Suppressor macrophage (primary cell): ENCODE data around the gene PLAAT2.
"Not testable (repeated sequence)": the region's sequence is repeated elsewhere in the genome, so short reads cannot be mapped to it uniquely, and the experiment has no call there.

Experiments
- DNase-seq, 4 experiments: peaks; one replicate each; pipeline ENCODE4 v3.0.0-alpha.2; 2020 to 2022
- total RNA-seq, 17 experiments: gene quantifications; one replicate each; lab custom pipeline; 2026; ENCODE audit warnings: mixed read lengths in 6 of 17, inconsistent platforms in 3 of 17; lab: John Stamatoyannopoulos, UW

PLAAT2 gene
- 0 to 0.33 (median 0) reads per million in 17 experiments for total RNA-seq

DNA sequence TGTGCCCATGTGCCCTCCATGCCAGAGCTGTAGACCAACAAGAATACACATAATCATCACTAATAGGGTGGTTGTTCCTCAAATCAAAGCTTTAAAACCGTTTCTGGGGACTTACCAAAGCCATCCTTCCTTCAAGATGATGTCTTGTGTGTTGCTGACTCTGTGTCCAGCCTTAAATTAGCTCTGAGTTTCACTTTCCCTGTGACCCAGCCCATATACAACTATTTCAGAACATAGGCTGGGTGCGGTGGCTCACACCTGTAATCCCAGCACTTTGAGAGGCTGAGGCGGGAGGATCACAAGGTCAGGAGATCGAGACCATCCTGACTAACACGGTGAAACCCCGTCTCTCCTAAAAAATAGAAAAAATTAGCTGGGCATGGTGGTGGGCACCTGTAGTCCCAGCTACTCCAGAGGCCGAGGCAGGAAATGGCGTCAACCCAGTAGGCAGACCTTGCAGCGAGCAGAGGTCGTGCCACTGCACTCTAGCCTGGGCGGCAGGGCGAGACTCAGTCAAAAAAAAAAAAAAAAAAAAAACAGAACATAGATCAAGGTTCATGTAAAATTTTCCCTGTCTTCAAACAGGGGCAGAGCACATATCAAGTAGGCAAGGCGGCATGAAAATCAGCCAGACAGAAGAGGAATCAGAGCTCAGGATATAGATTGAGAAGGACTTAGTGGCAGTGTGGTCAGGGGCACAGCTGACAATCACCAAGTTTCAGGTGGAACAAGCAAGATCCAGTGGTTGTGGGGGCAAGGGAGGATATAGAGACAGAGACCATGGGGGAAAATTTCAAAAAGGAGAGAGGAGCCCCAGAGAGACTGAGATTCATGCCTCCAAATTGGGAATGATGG is at the start of gene PLAAT2:
TSS of gene PLAAT2 (minus strand) at position 179 of the 855 bp plus-strand sequence. CDS start at position 124, 55 bp downstream.
- DNase-seq, result no peak

DNA sequence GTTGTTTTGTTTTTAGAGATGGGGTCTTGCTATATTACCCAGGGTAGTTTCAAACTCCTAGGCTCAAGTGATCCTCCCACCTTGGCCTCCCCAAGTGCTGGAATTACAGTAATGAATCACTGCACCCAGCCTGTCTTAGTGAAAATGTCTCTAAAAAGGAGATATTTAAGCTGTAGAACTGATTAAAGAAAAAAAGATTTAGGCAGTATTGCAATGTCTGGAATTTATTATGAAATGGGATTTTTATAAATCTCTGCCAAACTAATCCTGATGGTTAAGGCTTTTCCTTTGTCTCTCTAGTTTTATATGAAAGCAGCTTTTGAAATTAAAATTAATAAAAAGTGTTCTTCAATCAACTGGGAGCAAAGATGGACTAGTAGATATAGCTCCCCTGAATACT is 49.0 kb upstream of the PLAAT2 start:
- DNase-seq, result no peak

DNA sequence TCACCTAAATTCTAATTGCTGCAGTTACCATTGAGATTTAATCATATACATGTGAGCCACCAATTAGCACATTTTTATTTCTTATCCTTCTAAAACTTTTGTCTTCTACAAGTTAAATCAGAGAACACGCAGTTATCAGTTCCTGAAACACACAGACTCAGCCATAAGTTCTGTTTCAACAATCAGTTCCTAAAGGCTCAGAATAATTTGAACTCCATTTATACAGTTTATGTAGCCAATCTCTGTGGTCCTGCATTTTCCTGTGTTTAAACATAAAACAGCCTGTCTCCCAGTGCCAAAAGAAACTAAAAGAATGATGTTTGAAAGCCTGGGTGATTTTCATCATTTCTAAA is 48.2 kb upstream of the PLAAT2 start:
- no peak for DNase-seq

- peak; percentile 19 to 51 (median 32) for DNase-seq
Measured at GRCh38 chr11:63610604-63611394, 47.6 kb upstream of the PLAAT2 start.

DNA sequence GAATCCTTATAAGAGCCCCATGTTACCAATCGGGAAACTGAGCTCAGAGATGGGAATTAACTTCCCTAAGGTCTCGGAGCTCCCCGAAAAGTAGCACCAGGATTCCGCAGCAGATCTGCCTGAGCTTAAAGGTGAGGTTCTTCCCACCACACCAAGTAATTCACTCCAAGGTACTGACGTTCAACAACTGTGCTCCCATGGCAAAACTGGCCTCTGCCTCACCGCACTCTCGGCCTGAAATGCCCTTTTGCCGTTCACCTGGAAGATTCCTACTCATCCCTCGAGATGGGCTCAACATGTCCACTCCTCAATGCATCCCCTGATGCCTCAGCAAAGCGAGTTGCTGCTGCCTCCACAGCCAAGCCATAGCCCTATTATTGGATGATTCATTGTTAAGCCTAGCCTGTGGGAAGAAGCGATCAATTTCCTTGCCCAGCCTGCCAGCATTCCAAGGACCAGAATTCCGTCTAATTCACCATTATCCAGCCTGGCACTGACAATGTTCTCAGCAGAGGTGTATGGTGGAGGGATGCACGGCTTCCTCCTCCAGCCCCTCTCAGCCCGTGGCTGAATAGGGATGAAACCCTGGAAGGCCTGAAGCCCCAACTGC is 46.9 kb upstream of the PLAAT2 start:
- DNase-seq, result no peak

- DNase-seq, result no peak
Measured at GRCh38 chr11:63609536-63609935, 46.4 kb upstream of the PLAAT2 start.

GRCh38 chr11:63608353-63609345 is 45.5 kb upstream of the PLAAT2 start:
- DNase-seq, result no peak

DNA sequence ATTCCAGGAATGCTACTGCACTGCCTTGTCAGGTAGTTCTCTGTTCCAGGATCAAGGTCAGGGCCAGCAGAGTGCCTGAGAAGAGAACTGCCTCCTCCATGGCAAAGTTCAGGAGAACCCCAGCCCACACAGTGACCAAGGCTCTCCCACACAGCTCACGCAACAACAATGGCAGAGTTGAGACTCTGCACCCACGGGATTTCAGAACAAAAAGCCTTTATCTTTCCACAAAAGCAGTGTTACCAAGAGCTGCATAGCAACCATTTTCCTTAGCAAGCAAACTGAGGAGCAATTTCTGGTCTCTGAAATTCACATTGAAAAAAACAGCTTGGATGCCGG is 40.0 kb upstream of the PLAAT2 start:
- peak; percentile 68 to 84 (median 81) for DNase-seq

DNA sequence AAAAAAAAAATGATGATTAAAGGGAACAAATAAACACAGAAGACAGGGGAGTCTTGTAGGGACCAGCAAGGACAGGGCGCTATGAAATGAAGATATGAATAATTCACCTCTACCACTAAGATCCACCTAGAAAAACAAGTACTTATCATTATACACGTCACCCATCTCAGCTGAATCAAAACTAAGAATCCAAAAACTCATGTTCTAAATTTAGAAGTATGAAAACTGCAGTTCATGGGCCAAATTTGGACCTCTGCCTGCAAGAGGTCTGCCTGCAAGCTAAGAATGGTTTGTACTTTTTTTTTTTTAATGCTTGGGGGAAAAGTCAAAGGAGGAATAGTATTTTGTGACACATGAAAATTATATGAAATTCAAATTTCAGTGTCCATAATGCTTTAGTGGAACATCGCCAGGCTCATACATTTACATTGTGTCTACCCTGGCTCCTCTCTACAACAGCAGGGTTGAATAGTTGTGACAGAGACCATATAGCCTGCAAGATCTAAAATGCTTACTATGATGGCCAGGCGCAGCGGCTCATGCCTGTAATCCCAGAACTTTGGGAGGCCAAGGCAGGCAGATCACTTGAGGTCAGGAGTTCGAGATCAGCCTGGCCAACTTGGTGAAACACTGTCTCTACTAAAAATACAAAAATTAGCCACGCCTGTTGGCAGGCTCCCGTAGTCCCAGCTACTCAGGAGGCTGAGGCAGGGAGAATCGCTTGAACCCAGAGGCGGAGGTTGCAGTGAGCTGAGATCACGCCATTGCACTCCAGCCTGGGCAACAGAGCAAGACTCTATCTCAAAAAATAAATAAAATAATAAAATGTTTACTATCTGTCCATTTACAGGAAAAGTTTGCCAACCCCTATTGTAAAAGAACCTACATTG is 39.4 kb upstream of the PLAAT2 start:
- not testable (repeated sequence) for DNase-seq

DNA sequence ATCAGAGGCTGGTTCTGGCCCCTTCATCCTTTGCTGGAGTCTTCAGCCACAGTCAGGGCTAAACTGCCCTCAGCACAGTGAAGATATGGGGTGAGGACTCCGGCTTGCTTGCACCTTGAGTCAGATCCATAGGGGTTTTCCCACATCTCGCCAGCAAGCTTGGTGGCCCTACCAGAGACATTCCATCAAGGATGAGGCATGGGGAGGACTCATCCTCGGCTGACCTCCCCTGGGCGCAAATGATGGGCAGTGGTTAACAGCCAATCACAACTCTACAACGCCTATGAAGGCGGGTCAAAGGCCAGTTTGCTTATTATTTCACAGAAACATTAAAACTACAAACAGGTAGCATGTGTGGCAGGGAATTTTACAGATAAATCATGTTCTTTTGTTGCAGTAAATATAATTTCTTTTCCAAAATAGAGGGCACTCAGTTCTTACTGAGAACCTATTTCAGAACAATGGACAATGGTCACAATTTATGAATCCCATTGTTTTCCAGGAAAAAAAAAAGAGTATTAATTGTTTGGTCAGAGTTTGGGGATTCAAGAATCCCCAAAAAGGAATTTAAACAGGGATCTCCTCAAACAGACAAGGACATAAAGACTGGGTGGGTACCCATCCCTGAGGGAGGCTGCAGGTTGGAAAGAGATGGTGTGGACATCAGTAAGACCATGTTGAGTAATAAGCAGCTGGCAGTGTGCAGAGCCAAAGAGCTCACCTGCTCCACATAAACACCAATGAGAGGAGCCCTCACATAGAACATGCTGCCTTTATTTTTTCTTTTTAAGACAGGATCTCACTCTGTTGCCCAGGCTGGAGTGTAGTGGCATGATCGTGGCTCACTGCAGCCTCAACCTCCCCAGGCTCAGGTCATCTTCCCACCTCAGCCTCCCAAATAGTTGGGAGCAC is 36.3 kb upstream of the PLAAT2 start:
- no peak for DNase-seq

GRCh38 chr11:63598556-63598955 is 35.4 kb upstream of the PLAAT2 start:
- DNase-seq, result no peak

GRCh38 chr11:63595296-63595695 is 32.1 kb upstream of the PLAAT2 start:
- DNase-seq, result peak; percentile 26 to 59 (median 49)

- peak; percentile 51 to 73 (median 64) for DNase-seq
Measured at GRCh38 chr11:63592975-63593395, 29.8 kb upstream of the PLAAT2 start.

DNA sequence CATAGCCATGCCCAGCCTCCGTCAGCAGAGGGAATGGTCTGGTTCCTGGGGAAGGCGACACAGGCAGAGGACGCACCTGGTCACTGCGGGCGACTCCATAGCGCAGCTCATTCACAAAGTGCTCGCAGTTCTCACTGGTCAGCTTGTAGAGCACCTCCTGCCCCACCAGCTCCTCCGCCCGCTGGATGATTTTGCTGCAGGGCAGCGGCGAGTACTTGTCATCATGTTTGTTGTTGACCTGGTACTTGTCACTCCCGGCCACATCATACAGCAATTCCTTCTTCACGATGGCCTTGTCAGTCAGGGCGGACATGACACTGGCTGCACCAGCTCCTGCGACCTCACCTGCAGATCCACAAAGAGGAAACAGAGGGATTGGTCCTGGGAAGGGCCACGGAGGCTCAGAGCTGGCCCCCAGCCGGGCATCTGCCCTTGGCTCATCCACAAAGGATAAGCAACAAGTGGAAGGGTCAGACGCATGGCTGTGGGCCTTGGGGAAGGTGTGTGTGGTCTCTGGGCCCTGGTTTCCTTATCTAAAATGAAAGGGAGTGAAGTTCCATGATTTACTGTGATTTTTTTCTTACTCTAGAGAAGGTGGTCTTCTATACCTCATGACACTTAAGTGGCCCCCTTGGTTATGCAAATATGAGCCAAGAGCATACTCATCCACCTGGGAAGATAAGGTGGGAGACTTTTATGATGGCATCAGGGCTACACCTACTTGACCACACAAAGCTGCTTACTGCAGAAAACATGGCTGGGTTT is 27.0 kb upstream of the PLAAT2 start:
- DNase-seq, result no peak

DNA sequence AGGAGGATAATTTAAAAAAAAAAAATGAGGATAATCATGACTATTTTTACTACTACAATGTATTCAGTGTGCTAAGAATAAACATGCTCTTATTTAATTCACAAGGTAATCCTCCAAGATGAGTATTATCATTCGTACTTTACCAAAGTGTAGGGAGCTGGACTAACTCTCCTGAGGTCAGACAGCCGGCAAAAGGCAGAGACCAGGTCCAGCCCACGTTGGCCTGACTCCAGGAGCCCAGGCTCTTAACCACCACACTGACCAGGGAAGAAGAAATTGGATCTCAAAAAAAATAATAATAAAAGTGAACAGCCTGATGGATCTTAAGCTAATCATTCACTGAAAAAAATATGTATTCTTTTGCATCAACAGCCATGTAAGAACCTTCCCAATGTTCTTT is 25.8 kb upstream of the PLAAT2 start:
- DNase-seq, result no peak

DNA sequence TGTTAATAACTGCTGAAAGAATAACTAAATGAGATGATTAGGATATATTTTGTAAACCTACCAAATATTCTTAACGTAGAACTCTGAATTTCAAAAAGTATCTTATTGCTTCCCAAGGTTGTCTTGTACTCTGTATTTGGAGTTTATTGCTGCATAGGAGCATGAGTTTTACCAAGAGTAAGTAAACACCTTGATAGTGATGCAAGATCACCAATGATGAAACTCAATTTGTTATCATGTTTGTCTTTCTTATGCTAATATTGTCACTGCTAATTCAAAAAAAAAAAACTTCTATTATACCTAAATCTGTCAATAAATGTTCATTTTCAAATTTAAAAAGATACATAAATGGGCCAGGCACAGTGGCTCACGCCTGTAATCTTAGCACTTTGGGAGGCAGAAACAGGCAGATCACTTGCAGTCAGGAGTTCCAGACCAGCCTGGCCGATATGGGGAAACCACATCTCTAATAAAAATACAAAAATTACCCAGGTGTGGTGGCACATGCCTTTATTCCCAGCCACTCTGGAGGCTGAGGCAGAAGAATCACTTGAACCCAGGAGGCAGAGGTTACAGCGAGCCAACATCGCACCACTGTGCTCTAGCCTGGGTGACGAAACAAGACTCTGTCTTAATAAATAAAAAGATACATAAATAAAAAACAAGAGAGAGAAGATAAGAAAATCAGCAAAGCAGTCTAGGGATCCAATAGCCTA is 23.4 kb upstream of the PLAAT2 start:
- DNase-seq, result no peak

GRCh38 chr11:63583357-63583677 is 20.1 kb upstream of the PLAAT2 start:
- DNase-seq, result no peak

GRCh38 chr11:63581224-63581623 is 18.0 kb upstream of the PLAAT2 start:
- not testable (repeated sequence) for DNase-seq

DNA sequence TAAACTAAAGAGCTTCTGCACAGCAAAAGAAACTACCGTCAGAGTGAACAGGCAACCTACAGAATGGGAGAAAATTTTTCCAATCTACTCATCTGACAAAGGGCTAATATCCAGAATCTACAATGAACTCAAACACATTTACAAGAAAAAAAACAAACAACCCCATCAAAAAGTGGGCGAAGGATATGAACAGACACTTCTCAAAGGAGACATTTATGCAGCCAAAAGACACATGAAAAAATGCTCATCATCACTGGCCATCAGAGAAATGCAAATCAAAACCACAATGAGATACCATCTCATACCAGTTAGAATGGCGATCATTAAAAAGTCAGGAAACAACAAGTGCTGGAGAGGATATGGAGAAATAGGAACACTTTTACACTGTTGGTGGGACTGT is 15.7 kb upstream of the PLAAT2 start:
- DNase-seq, result not testable (repeated sequence)
